HepG2 (cell line): ENCODE measurements around the gene HES6. TPM values are rescaled to one million over a fixed set of nuclear protein-coding genes. Genes with fewer than 3 reads are reported as not detected.
A peak's percentile ranks its signal among the peaks of the same experiment; 100 is the strongest.

Experiments
- ADNP ChIP-seq: sonication (generic); formaldehyde crosslinking; IDR thresholded peaks from 2 replicates; pipeline ENCODE4 v1.4.0; 2020; ENCODE audit warnings: missing genetic modification reagents
- CC2D1A ChIP-seq: sonication (generic); formaldehyde crosslinking; IDR thresholded peaks from 2 replicates; pipeline ENCODE4 v1.8.1; 2023; ENCODE audit warnings: mild to moderate bottlenecking, missing genetic modification reagents
- ELF1 ChIP-seq: sonication (generic); formaldehyde crosslinking; IDR thresholded peaks from 2 replicates; pipeline ENCODE4 v1.4.0; 2020; ENCODE audit warnings: missing genetic modification reagents
- FUBP1 ChIP-seq: sonication (generic); formaldehyde crosslinking; IDR thresholded peaks from 2 replicates; pipeline ENCODE4 v1.5.1; 2020; ENCODE audit warnings: missing genetic modification reagents, mild to moderate bottlenecking, borderline replicate concordance
- GABPA ChIP-seq, 2 experiments: IDR thresholded peaks; 2 replicates each; pipeline ENCODE4 v1.6.1; 2011 to 2016; ENCODE audit warnings: low read depth in 2 of 2, low read length in 1 of 2, missing biosample characterization in 1 of 2, missing genetic modification characterization in 1 of 2
- GATAD2A ChIP-seq: IDR thresholded peaks from 2 replicates; pipeline ENCODE4 v1.6.1; 2016
- HMGXB4 ChIP-seq, 2 experiments: sonication (generic) in 1 of 2; formaldehyde crosslinking in 1 of 2; IDR thresholded peaks; 2 replicates each; pipeline versions ENCODE4 v1.4.0 to v1.6.1; 2018 to 2020; ENCODE audit warnings: missing genetic modification reagents in 2 of 2, borderline replicate concordance in 1 of 2, low read depth in 1 of 2, mild to moderate bottlenecking in 1 of 2, missing biosample characterization in 1 of 2
- IKZF4 ChIP-seq: sonication (generic); formaldehyde crosslinking; IDR thresholded peaks from 2 replicates; pipeline ENCODE4 v1.5.1; 2020; ENCODE audit warnings: borderline replicate concordance, mild to moderate bottlenecking, low read depth, missing genetic modification reagents; ENCODE audit errors: not compliant biosample characterization
- KMT2A ChIP-seq: sonication (generic); formaldehyde crosslinking; IDR thresholded peaks from 2 replicates; pipeline ENCODE4 v1.4.0; 2020; ENCODE audit warnings: missing genetic modification reagents
- NFYC ChIP-seq: IDR thresholded peaks from 2 replicates; pipeline ENCODE4 v1.6.1; 2016; ENCODE audit warnings: missing genetic modification reagents, missing compliant biosample characterization
- PAF1 ChIP-seq: IDR thresholded peaks from 2 replicates; pipeline ENCODE4 v1.6.1; 2016; ENCODE audit warnings: missing genetic modification reagents, missing compliant biosample characterization
- RFXANK ChIP-seq: IDR thresholded peaks from 2 replicates; pipeline ENCODE4 v1.6.1; 2016
- THYN1 ChIP-seq: sonication (generic); formaldehyde crosslinking; IDR thresholded peaks from 2 replicates; pipeline ENCODE4 v1.8.1; 2023; ENCODE audit warnings: low read depth, mild to moderate bottlenecking, moderate library complexity, missing genetic modification reagents, borderline replicate concordance
- TRIM24 ChIP-seq: sonication (generic); formaldehyde crosslinking; IDR thresholded peaks from 2 replicates; pipeline ENCODE4 v1.8.0; 2022; ENCODE audit warnings: mild to moderate bottlenecking, missing genetic modification reagents
- TSC22D2 ChIP-seq: sonication (generic); formaldehyde crosslinking; IDR thresholded peaks from 2 replicates; pipeline ENCODE4 v1.5.1; 2020; ENCODE audit warnings: missing genetic modification reagents, mild to moderate bottlenecking, borderline replicate concordance
- ZNF276 ChIP-seq: sonication (generic); formaldehyde crosslinking; IDR thresholded peaks from 2 replicates; pipeline ENCODE4 v1.4.0; 2020; ENCODE audit warnings: mild to moderate bottlenecking, low read depth, missing genetic modification reagents
- ZNF383 ChIP-seq: sonication (generic); formaldehyde crosslinking; IDR thresholded peaks from 2 replicates; pipeline ENCODE4 v1.4.0; 2020; ENCODE audit warnings: missing genetic modification reagents, mild to moderate bottlenecking, borderline replicate concordance
- ZNF550 ChIP-seq: sonication (generic); formaldehyde crosslinking; IDR thresholded peaks from 2 replicates; pipeline ENCODE4 v1.4.0; 2020; ENCODE audit warnings: mild to moderate bottlenecking, missing genetic modification reagents, borderline replicate concordance
- ZNF580 ChIP-seq: IDR thresholded peaks from 2 replicates; pipeline ENCODE4 v1.6.1; 2016; ENCODE audit warnings: low read depth, borderline replicate concordance
- ZNF615 ChIP-seq: sonication (generic); formaldehyde crosslinking; IDR thresholded peaks from 2 replicates; pipeline ENCODE4 v1.5.0; 2020; ENCODE audit warnings: mild to moderate bottlenecking, missing genetic modification reagents, borderline replicate concordance
- ZUFSP ChIP-seq: sonication (generic); formaldehyde crosslinking; IDR thresholded peaks from 2 replicates; pipeline ENCODE4 v1.9.0; 2021; ENCODE audit warnings: missing genetic modification reagents, mild to moderate bottlenecking, borderline replicate concordance
- polyA plus RNA-seq, 8 experiments: library from polyadenylated mRNA; depleted of rRNA in 3 of 8; stranded (reverse) in 7 of 8; unstranded in 1 of 8; fragments of >200 nt; fragmentation: Illumina TruSeq in 4 of 8; extraction: Trizol in 4 of 8; gene quantifications; 2 replicates each; pipeline versions ENCODE4 v1.2.1 to v1.2.3, GENCODE V29; 2011 to 2016; ENCODE audit warnings: low read depth in 4 of 8, missing spikeins in 1 of 8, mixed read lengths in 1 of 8; ENCODE audit not compliant: insufficient read depth in 1 of 8
- total RNA-seq, 5 experiments: library from RNA; depleted of rRNA; stranded (reverse); fragments of >200 nt; fragmentation: Illumina TruSeq; extraction: Trizol; gene quantifications; 2 replicates each; pipeline ENCODE4 v1.2.3, GENCODE V29; 2016; ENCODE audit warnings: low read depth in 1 of 5

HES6 gene
- total and polyA plus RNA-seq, 2 of the 13 experiments (the other 11 are each of a cell fraction or from before 2014, with no cell fraction given): 19.5 to 82.8 TPM

GRCh38 chr2:238239863-238240756 is at the start of gene HES6 (continued):
- 0 out of 2 replicates have a peak, but pooled peaks have one; percentile 72 for TF ChIP-seq TSC22D2 (CRISPR knock-in tag)
- no peak for TF ChIP-seq GATAD2A (CRISPR knock-in tag)
- TF ChIP-seq ZNF615 (CRISPR knock-in tag): no peak
- no peak for TF ChIP-seq ZNF383 (CRISPR knock-in tag)
- no peak for TF ChIP-seq RFXANK (CRISPR knock-in tag)
- TF ChIP-seq NFYC (CRISPR knock-in tag): peak; percentile 83
- no peak for TF ChIP-seq ZNF580 (CRISPR knock-in tag)
- TF ChIP-seq ZNF550 (CRISPR knock-in tag): no peak
- TF ChIP-seq HMGXB4 (CRISPR knock-in tag; IDR thresholded peaks at IDR 0.05; ENCODE audit: borderline replicate concordance in 1 of 2, low read depth in 1 of 2): peak in 1 of 2 experiments; percentile 27; a peak in 1 of 4 replicates
- no peak for TF ChIP-seq FUBP1 (CRISPR knock-in tag)
- 0 out of 2 replicates have a peak, but pooled peaks have one; percentile 43 for TF ChIP-seq ELF1 (CRISPR knock-in tag)
- no peak for TF ChIP-seq THYN1
- TF ChIP-seq PAF1 (CRISPR knock-in tag): no peak
- TF ChIP-seq CC2D1A (CRISPR knock-in tag): no peak
- TF ChIP-seq IKZF4 (CRISPR knock-in tag): no peak
- TF ChIP-seq ZUFSP: no peak
- TF ChIP-seq ZNF276 (CRISPR knock-in tag): no peak
- TF ChIP-seq TRIM24 (CRISPR knock-in tag): no peak
- no peak for TF ChIP-seq KMT2A (CRISPR knock-in tag)
- TF ChIP-seq GABPA (IDR thresholded peaks at IDR 0.05; ENCODE audit: low read depth, low read length): no peak
- TF ChIP-seq GABPA (CRISPR knock-in tag; IDR thresholded peaks at IDR 0.05; ENCODE audit: low read depth): no peak
- TF ChIP-seq ADNP (CRISPR knock-in tag): no peak
